Kidney glomerular epithelial cell (primary cell): ENCODE measurements around the gene ZNF609.

Source experiments
- DNase-seq: peaks from one replicate; lab custom pipeline; 2025; lab: John Stamatoyannopoulos, UW

ZNF609 gene

GRCh38 chr15:64695561-64695992 is 235.2 kb downstream of the ZNF609 start:
- DNase-seq: no peak

GRCh38 chr15:64696481-64696880 is 236.1 kb downstream of the ZNF609 start:
- no peak for DNase-seq

GRCh38 chr15:64697911-64698369 is 237.6 kb downstream of the ZNF609 start:
- peak; percentile 25 for DNase-seq

- DNase-seq: no peak
Measured at GRCh38 chr15:64698823-64699222, 238.4 kb downstream of the ZNF609 start.

GRCh38 chr15:64699751-64700388 is 239.5 kb downstream of the ZNF609 start:
- DNase-seq: no peak

- no peak for DNase-seq
Measured at GRCh38 chr15:64701051-64701450, 240.7 kb downstream of the ZNF609 start.

GRCh38 chr15:64701482-64702184 is 241.3 kb downstream of the ZNF609 start:
- DNase-seq: no peak

GRCh38 chr15:64702816-64703631 is 242.6 kb downstream of the ZNF609 start:
- DNase-seq: peak; percentile 61

GRCh38 chr15:64703632-64703959 is 243.2 kb downstream of the ZNF609 start:
- no peak for DNase-seq

GRCh38 chr15:64705006-64705405 is 244.6 kb downstream of the ZNF609 start:
- DNase-seq: no peak

GRCh38 chr15:64706011-64706911 is 245.9 kb downstream of the ZNF609 start:
- DNase-seq: no peak

GRCh38 chr15:64710676-64711428 is 250.5 kb downstream of the ZNF609 start:
- DNase-seq: no peak

GRCh38 chr15:64712353-64712752 is 252.0 kb downstream of the ZNF609 start:
- no peak for DNase-seq

GRCh38 chr15:64713592-64713991 is 253.2 kb downstream of the ZNF609 start:
- DNase-seq: no peak

- no peak for DNase-seq
Measured at GRCh38 chr15:64716452-64716851, 256.1 kb downstream of the ZNF609 start.

GRCh38 chr15:64717130-64717529 is 256.8 kb downstream of the ZNF609 start:
- no peak for DNase-seq

- DNase-seq: no peak
Measured at GRCh38 chr15:64717735-64718495, 257.5 kb downstream of the ZNF609 start.

- DNase-seq: no peak
Measured at GRCh38 chr15:64720188-64720587, 259.8 kb downstream of the ZNF609 start.

GRCh38 chr15:64730151-64730550 is 269.8 kb downstream of the ZNF609 start:
- DNase-seq: no peak
